ENCODE results near the gene TLX1. TPM values are rescaled to one million over a fixed set of nuclear protein-coding genes. Genes with fewer than 3 reads are reported as not detected.

Gene TLX1
- total RNA-seq, 1 donor from 2014 or later: not detected

- DNase-seq: no peak
- ATAC-seq (ENCODE audit: poor library complexity): no peak
- intact Hi-C loops (cut with DNase I): no loop called here
These were observed 23.3 kb upstream of the TLX1 start for GRCh38 chr10:101107771-101108170.

DNA sequence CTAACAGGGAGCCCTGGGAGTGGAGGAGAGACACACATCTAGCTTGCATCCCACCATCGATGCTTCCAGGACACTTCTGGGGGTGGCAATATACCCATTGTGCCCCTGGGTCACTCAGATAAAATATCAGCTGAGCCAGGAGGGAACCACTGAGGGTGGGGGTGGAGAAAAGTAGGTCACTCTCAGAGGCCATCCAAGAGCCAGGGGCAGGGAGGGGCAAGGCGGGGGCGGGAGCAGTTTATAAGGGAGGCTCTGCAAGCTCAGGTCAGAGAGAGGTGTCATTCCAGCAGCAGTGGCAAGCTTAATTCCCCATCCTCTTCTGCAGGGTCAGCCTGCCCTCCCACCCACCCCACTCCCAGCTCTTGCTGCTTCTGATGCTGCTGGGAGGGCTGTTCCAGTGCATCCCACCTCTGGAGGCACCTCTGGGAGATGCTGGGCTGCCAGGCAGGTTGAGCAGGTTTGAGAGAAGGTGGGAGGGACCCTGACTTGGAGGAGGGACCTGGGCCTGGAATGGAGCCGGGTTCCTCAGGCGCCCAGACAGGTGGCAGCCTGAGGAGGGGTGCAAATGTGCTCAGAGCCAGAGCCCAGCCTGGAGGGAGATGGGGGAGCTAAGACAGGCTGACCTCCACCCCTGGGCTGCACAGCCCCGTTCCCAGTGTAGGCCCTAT is 20.1 kb upstream of the TLX1 start:
- DNase-seq (no peak), ATAC-seq (ENCODE audit: poor library complexity) (no peak)
- intact Hi-C loops (cut with DNase I): no loop called here

- intact Hi-C loops (cut with DNase I): no loop called here
- DNase-seq (no peak), ATAC-seq (ENCODE audit: poor library complexity) (no peak)
These were observed 19.6 kb upstream of the TLX1 start for GRCh38 chr10:101111547-101111946.

- DNase-seq: no peak
These were observed 18.1 kb upstream of the TLX1 start for GRCh38 chr10:101112799-101113594.

DNA sequence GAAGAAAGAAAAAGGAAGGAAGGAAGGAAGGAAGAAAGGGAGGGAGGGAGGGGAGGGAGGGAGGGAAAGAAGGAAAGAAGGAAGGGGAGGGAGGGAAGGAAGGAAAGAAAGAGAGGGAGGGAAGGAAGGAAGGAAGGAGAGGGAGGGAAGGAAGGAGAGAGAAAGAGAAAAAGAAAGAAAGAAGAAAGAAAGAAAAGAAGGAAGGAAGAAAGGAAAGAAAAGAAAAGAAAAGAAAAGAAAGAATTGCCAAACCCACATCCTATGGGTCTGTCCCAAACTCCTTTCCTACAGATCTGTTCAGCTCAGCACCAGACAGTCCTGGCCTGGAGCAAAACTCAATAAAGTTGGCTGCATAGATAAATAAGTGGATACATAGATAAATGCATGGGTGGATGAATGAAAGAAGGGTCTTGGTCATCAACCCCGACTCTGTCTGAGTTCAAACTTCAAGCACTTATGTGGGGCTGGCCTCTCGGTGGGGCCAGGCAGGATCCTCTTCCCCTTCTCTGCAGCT is 17.2 kb upstream of the TLX1 start:
- DNase-seq (no peak), ATAC-seq (ENCODE audit: poor library complexity) (no peak)
- intact Hi-C loops (cut with DNase I): no loop called here

More at GRCh38 chr10:101112799-101113594, 18.1 kb upstream of the TLX1 start:
- ATAC-seq (ENCODE audit: poor library complexity): no peak
- intact Hi-C loops (cut with DNase I): no loop called here

- DNase-seq: no peak
- no peak for ATAC-seq (ENCODE audit: poor library complexity)
- intact Hi-C loops (cut with DNase I): no loop called here
These were observed 16.5 kb upstream of the TLX1 start for GRCh38 chr10:101114646-101115045.

DNA sequence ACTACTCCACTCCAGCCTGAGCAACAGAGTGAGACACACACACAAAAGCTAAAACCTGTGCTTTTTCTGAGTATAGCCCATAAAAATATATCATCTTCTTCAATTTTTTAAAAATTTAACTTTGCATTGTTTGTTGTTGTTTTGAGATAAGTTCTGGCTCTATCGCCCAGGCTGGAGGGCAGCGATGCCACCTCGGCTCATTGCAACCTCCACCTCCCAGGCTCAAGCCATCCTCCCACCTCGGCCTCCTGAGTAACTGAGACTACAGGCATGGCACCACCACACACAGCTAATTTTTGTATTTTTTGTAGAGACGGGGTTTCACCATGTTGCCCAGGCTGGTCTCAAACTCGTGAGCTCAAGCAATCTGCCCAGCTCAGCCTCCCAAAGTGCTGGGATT is 14.3 kb upstream of the TLX1 start:
- no peak for DNase-seq
- ATAC-seq (ENCODE audit: poor library complexity): no peak
- intact Hi-C loops (cut with DNase I): no loop called here

DNA sequence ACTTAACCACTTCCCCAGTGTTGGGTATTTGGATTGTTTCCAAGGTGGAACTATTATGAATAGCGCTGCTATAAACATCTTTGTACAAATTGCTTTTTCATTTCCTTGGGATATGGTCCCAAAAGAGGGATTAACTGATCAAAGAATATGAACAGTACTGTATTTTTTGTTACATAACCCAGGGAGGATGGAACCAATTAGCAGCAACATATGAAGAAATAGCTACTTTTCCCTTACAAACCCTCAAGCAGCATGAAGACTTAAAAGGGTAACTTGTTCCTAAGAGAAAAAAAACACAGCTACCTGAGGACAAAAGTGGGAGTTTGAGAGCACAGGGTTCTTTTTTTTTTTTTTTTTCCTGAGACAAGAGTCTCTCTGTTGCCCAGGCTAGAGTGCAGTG is 13.1 kb upstream of the TLX1 start:
- intact Hi-C loops (cut with DNase I): no loop called here
- DNase-seq (no peak), ATAC-seq (ENCODE audit: poor library complexity) (no peak)

DNA sequence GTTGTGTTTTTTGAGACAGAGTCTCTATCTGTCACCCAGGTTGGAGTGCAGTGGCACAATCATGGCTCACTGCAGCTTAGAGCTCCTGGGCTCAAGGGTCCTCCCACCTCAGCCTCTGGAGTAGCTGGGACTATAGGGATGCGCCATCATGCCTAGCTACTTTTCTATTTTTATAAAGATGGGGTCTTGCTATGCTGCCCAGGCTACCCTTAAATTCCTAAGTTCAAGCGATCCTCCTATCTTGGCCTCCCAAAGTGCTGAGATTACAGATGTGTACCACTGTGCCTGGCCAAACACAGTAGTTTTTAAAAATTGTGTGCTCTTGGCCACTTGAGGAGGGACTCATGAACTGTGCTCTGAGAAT is 10.6 kb upstream of the TLX1 start:
- no peak for ATAC-seq (ENCODE audit: poor library complexity)
- DNase-seq: no peak
- intact Hi-C loops (cut with DNase I): no loop called here

DNA sequence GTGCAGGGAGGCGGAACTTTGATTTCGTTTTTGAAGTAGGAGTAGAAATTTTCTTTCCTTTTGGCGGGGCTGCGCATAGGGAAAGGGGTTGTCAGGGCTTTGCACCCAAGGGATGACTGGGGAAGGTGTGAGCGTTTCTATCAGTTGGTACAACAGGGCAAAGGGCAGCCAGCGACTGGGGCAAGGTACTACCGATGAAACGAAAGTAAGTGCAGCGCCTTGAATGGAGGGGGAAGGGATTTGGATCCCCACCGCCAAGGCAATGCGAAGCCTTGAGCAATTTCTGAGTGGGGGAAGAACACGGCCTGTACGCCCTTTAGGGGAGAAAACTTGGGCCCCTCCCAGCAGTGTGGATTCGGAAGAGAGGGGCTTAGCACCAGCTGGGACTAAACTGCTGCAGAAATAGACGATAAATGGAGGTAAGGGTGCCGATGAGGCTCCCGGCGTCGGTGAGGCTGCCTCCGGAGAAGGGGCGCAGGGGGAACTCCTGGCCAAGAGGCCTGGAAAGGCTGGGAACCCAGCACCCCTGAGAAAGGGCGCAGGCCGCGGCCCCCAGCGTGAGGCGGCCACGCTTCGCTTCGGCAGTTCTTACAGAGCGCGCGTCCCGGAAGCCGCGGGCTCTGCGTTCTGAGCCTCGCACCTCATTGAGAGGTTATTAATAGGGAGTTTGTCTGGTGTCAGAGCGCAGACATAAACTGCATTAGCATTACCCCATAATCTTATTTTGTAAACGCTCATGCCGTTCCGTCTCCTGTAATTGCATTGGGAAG is 10.0 kb upstream of the TLX1 start:
- ATAC-seq (ENCODE audit: poor library complexity) (peak; percentile 65), DNase-seq (no peak)
- intact Hi-C loops (cut with DNase I): no loop called here

- ATAC-seq (ENCODE audit: poor library complexity) (peak; percentile 10), DNase-seq (no peak)
- intact Hi-C loops (cut with DNase I): no loop called here
These were observed 9.5 kb upstream of the TLX1 start for GRCh38 chr10:101121654-101122031.

DNA sequence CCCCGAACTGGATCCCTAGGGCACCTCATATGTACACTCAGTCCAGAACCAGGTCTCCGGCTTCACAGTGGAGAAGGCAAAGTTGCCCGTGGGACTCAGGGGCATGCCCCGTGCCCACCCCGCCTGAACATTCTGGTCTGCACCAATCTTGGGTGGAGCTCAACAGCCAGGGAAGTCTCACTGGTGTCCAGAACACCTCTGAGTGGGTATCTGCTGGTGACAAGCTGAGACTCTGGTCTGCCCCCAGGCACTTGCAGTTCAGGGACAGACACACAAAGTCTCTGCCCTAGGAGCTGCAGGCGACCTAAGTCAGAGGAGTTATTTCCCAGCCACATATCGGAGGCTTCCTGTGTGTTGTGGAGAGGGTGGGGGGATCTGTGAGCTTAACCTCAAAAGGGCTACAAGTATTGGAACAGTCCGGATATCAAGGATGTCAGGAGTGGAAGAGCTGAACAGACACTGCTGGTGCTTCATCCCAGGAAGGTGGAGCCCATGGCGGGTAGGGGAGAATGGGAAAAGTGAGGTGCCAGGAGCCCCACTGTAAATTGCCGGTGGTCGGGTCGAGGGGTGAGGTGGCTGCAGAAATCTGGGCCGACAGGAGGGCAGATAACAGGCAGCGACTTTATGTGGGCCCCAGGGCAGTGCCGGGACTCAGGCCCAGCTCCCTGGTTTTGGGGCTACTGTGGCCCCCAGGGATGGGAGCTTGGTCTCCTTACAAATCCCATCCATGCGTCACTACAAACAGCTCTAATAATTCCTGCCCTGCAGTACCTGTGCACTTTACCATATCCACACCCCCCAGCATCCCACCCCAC is 8.6 kb upstream of the TLX1 start:
- no peak for DNase-seq
- ATAC-seq (ENCODE audit: poor library complexity): no peak
- intact Hi-C loops (cut with DNase I): no loop called here

GRCh38 chr10:101123085-101123814 is 7.8 kb upstream of the TLX1 start:
- ATAC-seq (ENCODE audit: poor library complexity): no peak

GRCh38 chr10:101123815-101124617 is 7.1 kb upstream of the TLX1 start:
- intact Hi-C loops (cut with DNase I): no loop called here
- DNase-seq: no peak
- ATAC-seq (ENCODE audit: poor library complexity): no peak

More at GRCh38 chr10:101123085-101123814, 7.8 kb upstream of the TLX1 start:
- DNase-seq: no peak
- intact Hi-C loops (cut with DNase I): no loop called here

GRCh38 chr10:101124933-101125332 is 6.2 kb upstream of the TLX1 start:
- ATAC-seq (ENCODE audit: poor library complexity) (no peak), DNase-seq (no peak)
- intact Hi-C loops (cut with DNase I): no loop called here

- intact Hi-C loops (cut with DNase I): no loop called here
- ATAC-seq (ENCODE audit: poor library complexity) (no peak), DNase-seq (no peak)
These were observed 4.1 kb upstream of the TLX1 start for GRCh38 chr10:101126684-101127628.

Data from Right ventricle myocardium superior (tissue), 1 donor.